Left renal pelvis (tissue), 4 donors: ENCODE measurements around the gene BAHD1. TPM values are rescaled to one million over a fixed set of nuclear protein-coding genes. Genes with fewer than 3 reads are reported as not detected.
A peak's percentile ranks its signal among the peaks of the same experiment; 100 is the strongest.

Experiments
- DNase-seq, 4 donors: peaks; one replicate each; pipeline ENCODE4 v3.0.0-alpha.2; 2013; ENCODE audit warnings: low read depth in 4 of 4, low spot score in 3 of 4
- polyA plus RNA-seq, 4 donors: library from polyadenylated mRNA; unstranded; fragments of 120-200 nt; gene quantifications; one replicate each; pipeline ENCODE4 v1.2.1, GENCODE V29; 2013; ENCODE audit not compliant: insufficient read length in 4 of 4

BAHD1 gene
- 10 to 100 TPM; 13.0 to 27.3 (median 21.4) TPM for polyA plus RNA-seq

GRCh38 chr15:40440743-40441564 is at the start of gene BAHD1:
Gene BAHD1 (plus strand): TSS chr15:40440953. CDS start chr15:40458465, 17,512 bp downstream.
- peak; percentile 79 to 89 (median 86) for DNase-seq

GRCh38 chr15:40392986-40393948 is 47.5 kb upstream of the BAHD1 start:
- DNase-seq: no peak

GRCh38 chr15:40397688-40398412 is 42.9 kb upstream of the BAHD1 start:
- no peak for DNase-seq

- no peak for DNase-seq
These were observed 42.3 kb upstream of the BAHD1 start for GRCh38 chr15:40398413-40398873.

GRCh38 chr15:40399370-40399769 is 41.4 kb upstream of the BAHD1 start:
- DNase-seq: no peak

- DNase-seq: peak; percentile 81 to 88 (median 82)
These were observed 35.0 kb upstream of the BAHD1 start, which contains the start of gene IVD for GRCh38 chr15:40405501-40406381. Gene IVD (plus strand): TSS chr15:40405795. CDS start chr15:40405828, 33 bp downstream.

GRCh38 chr15:40407330-40407990 is 33.3 kb upstream of the BAHD1 start:
- no peak for DNase-seq

- DNase-seq: no peak
These were observed 31.4 kb upstream of the BAHD1 start for GRCh38 chr15:40409366-40409765.

- DNase-seq: no peak
These were observed 30.3 kb upstream of the BAHD1 start for GRCh38 chr15:40410476-40410875.

GRCh38 chr15:40412095-40412759 is 28.5 kb upstream of the BAHD1 start:
- DNase-seq: no peak

- DNase-seq: no peak
These were observed 27.7 kb upstream of the BAHD1 start for GRCh38 chr15:40413036-40413435.

GRCh38 chr15:40414816-40415215 is 25.9 kb upstream of the BAHD1 start:
- DNase-seq: no peak

GRCh38 chr15:40415226-40415625 is 25.5 kb upstream of the BAHD1 start:
- no peak for DNase-seq

- DNase-seq: no peak
These were observed 24.7 kb upstream of the BAHD1 start for GRCh38 chr15:40416056-40416455.

- DNase-seq: no peak
These were observed 22.6 kb upstream of the BAHD1 start for GRCh38 chr15:40418126-40418525.

GRCh38 chr15:40420071-40420713 is 20.6 kb upstream of the BAHD1 start:
- DNase-seq: no peak

- no peak for DNase-seq
These were observed 20.0 kb upstream of the BAHD1 start for GRCh38 chr15:40420793-40421192.
